ENCODE results near the gene TRAPPC1. TPM values are rescaled to one million over a fixed set of nuclear protein-coding genes. Genes with fewer than 3 reads are reported as not detected.
A peak's percentile ranks its signal among the peaks of the same experiment; 100 is the strongest.

Gene TRAPPC1
- polyA plus RNA-seq, 1 of the 3 experiments (the other 2 are of a cell fraction): 555 TPM

DNA sequence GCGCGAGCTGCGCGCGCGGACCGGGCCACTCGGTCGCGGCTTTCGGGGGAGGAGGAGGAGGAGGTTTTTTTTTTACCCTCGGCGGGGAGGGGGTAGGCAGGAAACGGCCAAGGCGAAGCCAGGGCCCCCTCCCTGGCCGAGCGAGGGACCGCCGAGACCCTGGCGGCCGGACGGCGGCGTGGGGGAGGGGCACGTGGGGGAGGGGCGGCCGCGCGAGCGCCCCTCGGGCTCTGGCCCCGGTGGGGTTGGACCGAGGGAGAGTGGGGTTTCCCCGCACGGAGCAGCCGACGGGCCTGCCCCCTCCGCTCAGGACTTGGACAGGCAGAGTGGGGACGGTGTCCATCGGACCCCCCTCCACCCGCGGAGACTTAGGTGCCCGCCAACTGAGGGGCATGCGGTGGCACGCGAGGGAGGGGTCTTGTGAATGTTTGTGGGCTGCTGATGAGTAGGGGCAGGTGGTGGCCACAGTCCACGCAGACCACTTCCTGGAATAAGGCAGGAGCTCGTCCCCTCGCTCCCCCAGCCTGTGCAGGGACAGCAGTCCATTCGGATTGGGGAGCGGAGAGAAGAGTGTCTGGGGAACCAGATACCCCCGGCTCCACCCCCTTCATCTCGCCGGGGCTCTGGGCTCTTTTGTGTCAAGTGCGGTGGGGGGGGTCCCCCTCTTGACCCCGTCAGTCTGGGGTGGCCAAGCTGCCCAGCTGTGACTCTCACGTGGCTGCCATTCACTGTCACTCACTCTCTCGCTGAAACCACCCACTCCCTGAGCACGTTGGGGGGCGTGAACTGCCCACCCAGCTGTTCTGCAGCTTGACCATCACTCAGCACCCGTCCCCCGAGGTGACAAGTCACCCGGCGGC lies 46.1 kb downstream of the TRAPPC1 start:
- Histone ChIP-seq H3K9ac (peak overlapping the region; percentile 77), H3K4me2 (peak overlapping the region; percentile 99), H3F3A (replicated peaks; ENCODE audit: insufficient read depth) (peaks cover 36% of the 10 kb centered on the region), H3K4me3 (ENCODE audit: low read depth in 2 of 2, low read length in 1 of 2) (peak overlapping the region; percentile 76 to 78), H3K79me2 (ENCODE audit: insufficient read depth) (peaks cover 44% of the 10 kb centered on the region), H3K4me1 (ENCODE audit: control insufficient read depth in 1 of 2, insufficient read depth in 2 of 2, low read depth in 1 of 2, low read length in 1 of 2) (peaks cover 37 to 66% of the 10 kb centered on the region in 2 experiments), H3K27me3 (ENCODE audit: insufficient read depth) (no peaks in the 10 kb centered on the region), H3K27ac (ENCODE audit: low read depth in 2 of 2, low read length in 1 of 2) (peak overlapping the region; percentile 96 to 100), H2AFZ (ENCODE audit: low read depth) (no peak overlapping the region), H3K9me2 (no peaks in the 10 kb centered on the region), H3K36me3 (replicated peaks in 1 of 2; ENCODE audit: control insufficient read depth in 1 of 2, insufficient read depth in 2 of 2, low read length in 1 of 2) (peaks cover 10 to 13% of the 10 kb centered on the region in 2 experiments), H3K9me3 (no peaks in the 10 kb centered on the region), H4K20me1 (ENCODE audit: insufficient read depth) (peaks cover 3% of the 10 kb centered on the region; the same call in 1 of the 2 replicates)
- peak; percentile 80 for DNase-seq
- ChIA-PET CTCF (interaction anchor here (0.8 to 1.7 kb wide), 4 partner anchors 12 to 51 kb away, joined by 3 to 4 read pairs (median 3); no protein-coding TSS in a partner anchor), POLR2A (interaction anchor here (0.7 to 1.7 kb wide), 6 partner anchors 10 to 50 kb away, joined by 3 to 5 read pairs (median 3); partner anchors contain the start of genes CNTROB, NAA38 and TRAPPC1)
- WGBS (ENCODE audit: low lambda C conversion rate): under 1% methylated on average over 18 of the region's 64 CpGs
- TF ChIP-seq, protein P1, sequence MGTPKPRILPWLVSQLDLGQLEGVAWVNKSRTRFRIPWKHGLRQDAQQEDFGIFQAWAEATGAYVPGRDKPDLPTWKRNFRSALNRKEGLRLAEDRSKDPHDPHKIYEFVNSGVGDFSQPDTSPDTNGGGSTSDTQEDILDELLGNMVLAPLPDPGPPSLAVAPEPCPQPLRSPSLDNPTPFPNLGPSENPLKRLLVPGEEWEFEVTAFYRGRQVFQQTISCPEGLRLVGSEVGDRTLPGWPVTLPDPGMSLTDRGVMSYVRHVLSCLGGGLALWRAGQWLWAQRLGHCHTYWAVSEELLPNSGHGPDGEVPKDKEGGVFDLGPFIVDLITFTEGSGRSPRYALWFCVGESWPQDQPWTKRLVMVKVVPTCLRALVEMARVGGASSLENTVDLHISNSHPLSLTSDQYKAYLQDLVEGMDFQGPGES (IDR thresholded peaks at IDR 0.05; ENCODE audit: low read depth, low read length): no peak
- TF ChIP-seq, protein P2, sequence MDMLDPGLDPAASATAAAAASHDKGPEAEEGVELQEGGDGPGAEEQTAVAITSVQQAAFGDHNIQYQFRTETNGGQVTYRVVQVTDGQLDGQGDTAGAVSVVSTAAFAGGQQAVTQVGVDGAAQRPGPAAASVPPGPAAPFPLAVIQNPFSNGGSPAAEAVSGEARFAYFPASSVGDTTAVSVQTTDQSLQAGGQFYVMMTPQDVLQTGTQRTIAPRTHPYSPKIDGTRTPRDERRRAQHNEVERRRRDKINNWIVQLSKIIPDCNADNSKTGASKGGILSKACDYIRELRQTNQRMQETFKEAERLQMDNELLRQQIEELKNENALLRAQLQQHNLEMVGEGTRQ (IDR thresholded peaks at IDR 0.05; ENCODE audit: borderline replicate concordance, low read depth, low read length): no peak
- TF ChIP-seq EZH2phosphoT487 (IDR thresholded peaks at IDR 0.05; ENCODE audit: borderline replicate concordance, low read depth) (no peak), POLR2AphosphoS5 (IDR thresholded peaks at IDR 0.05; ENCODE audit: low read depth, low read length) (peak; percentile 41), SMC3 (IDR thresholded peaks at IDR 0.05; ENCODE audit: low read depth, low read length) (no peak), TAF1 (IDR thresholded peaks at IDR 0.05; ENCODE audit: borderline replicate concordance, low read depth, low read length) (no peak), SIN3A (IDR thresholded peaks at IDR 0.05; ENCODE audit: borderline replicate concordance, low read depth, low read length) (peak; percentile 65), NRF1 (IDR thresholded peaks at IDR 0.05; ENCODE audit: low read depth, low read length) (no peak), GATA2 (CRISPR knock-in tag; IDR thresholded peaks at IDR 0.05) (no peak), CHD2 (IDR thresholded peaks at IDR 0.05; ENCODE audit: low read length, partially characterized antibody) (peak; percentile 90), YY1 (IDR thresholded peaks at IDR 0.05; ENCODE audit: low read depth) (peak; percentile 31; the same call in 1 of the 2 replicates), TEAD4 (IDR thresholded peaks at IDR 0.05; ENCODE audit: borderline replicate concordance, insufficient read depth) (no peak), JUND (IDR thresholded peaks at IDR 0.05) (no peak), MXI1 (IDR thresholded peaks at IDR 0.05; ENCODE audit: low read depth, low read length) (peak; percentile 97), FOSL2 (IDR thresholded peaks at IDR 0.05; ENCODE audit: borderline replicate concordance, low read depth) (no peak), FOXM1 (IDR thresholded peaks at IDR 0.05; ENCODE audit: low read depth) (no peak), RCOR1 (IDR thresholded peaks at IDR 0.05; ENCODE audit: low read length) (no peak), RFX5 (IDR thresholded peaks at IDR 0.05; ENCODE audit: low read length) (no peak)
- TF ChIP-seq, protein P3, sequence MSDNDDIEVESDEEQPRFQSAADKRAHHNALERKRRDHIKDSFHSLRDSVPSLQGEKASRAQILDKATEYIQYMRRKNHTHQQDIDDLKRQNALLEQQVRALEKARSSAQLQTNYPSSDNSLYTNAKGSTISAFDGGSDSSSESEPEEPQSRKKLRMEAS (IDR thresholded peaks at IDR 0.05; ENCODE audit: low read depth): peak; percentile 57
- TF ChIP-seq, protein P4, sequence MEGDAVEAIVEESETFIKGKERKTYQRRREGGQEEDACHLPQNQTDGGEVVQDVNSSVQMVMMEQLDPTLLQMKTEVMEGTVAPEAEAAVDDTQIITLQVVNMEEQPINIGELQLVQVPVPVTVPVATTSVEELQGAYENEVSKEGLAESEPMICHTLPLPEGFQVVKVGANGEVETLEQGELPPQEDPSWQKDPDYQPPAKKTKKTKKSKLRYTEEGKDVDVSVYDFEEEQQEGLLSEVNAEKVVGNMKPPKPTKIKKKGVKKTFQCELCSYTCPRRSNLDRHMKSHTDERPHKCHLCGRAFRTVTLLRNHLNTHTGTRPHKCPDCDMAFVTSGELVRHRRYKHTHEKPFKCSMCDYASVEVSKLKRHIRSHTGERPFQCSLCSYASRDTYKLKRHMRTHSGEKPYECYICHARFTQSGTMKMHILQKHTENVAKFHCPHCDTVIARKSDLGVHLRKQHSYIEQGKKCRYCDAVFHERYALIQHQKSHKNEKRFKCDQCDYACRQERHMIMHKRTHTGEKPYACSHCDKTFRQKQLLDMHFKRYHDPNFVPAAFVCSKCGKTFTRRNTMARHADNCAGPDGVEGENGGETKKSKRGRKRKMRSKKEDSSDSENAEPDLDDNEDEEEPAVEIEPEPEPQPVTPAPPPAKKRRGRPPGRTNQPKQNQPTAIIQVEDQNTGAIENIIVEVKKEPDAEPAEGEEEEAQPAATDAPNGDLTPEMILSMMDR (IDR thresholded peaks at IDR 0.05): no peak
- TF ChIP-seq, protein P5, sequence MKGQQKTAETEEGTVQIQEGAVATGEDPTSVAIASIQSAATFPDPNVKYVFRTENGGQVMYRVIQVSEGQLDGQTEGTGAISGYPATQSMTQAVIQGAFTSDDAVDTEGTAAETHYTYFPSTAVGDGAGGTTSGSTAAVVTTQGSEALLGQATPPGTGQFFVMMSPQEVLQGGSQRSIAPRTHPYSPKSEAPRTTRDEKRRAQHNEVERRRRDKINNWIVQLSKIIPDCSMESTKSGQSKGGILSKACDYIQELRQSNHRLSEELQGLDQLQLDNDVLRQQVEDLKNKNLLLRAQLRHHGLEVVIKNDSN (IDR thresholded peaks at IDR 0.05; ENCODE audit: borderline replicate concordance, low read depth): peak; percentile 47; the same call in 1 of the 2 replicates
- TF ChIP-seq, protein P6, sequence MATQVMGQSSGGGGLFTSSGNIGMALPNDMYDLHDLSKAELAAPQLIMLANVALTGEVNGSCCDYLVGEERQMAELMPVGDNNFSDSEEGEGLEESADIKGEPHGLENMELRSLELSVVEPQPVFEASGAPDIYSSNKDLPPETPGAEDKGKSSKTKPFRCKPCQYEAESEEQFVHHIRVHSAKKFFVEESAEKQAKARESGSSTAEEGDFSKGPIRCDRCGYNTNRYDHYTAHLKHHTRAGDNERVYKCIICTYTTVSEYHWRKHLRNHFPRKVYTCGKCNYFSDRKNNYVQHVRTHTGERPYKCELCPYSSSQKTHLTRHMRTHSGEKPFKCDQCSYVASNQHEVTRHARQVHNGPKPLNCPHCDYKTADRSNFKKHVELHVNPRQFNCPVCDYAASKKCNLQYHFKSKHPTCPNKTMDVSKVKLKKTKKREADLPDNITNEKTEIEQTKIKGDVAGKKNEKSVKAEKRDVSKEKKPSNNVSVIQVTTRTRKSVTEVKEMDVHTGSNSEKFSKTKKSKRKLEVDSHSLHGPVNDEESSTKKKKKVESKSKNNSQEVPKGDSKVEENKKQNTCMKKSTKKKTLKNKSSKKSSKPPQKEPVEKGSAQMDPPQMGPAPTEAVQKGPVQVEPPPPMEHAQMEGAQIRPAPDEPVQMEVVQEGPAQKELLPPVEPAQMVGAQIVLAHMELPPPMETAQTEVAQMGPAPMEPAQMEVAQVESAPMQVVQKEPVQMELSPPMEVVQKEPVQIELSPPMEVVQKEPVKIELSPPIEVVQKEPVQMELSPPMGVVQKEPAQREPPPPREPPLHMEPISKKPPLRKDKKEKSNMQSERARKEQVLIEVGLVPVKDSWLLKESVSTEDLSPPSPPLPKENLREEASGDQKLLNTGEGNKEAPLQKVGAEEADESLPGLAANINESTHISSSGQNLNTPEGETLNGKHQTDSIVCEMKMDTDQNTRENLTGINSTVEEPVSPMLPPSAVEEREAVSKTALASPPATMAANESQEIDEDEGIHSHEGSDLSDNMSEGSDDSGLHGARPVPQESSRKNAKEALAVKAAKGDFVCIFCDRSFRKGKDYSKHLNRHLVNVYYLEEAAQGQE (IDR thresholded peaks at IDR 0.05; ENCODE audit: low read depth, low read length): no peak
